SK-N-SH treated with all-trans-retinoic acid at 6 μM for 48 hours (cell line): ENCODE results near the gene LPP.

ENCODE experiments used
- ATAC-seq: fragments of 200-7000 bp; cut with Tn5 transposase; 3 replicates; pipeline ENCODE4 v1.9.1; 2020; ENCODE audit warnings: mild to moderate bottlenecking, moderate library complexity
- ARNTL ChIP-seq: fragments of 450-650 bp; formaldehyde crosslinking; IDR thresholded peaks from 2 replicates; pipeline ENCODE4 v1.5.0; 2020; ENCODE audit warnings: low read depth, mild to moderate bottlenecking, moderate library complexity, borderline replicate concordance
- BACH2 ChIP-seq: fragments of 250-450 bp; sonication (Bioruptor Pico); IDR thresholded peaks from 2 replicates; pipeline ENCODE4 v1.9.0; 2021; ENCODE audit warnings: mild to moderate bottlenecking, borderline replicate concordance
- CSDC2 ChIP-seq: fragments of 250-450 bp; sonication (Bioruptor Pico); IDR thresholded peaks from 2 replicates; pipeline ENCODE4 v1.5.0; 2020; ENCODE audit warnings: mild to moderate bottlenecking, moderate library complexity
- CSRNP3 ChIP-seq: fragments of 250-450 bp; sonication (Bioruptor Pico); IDR thresholded peaks from 2 replicates; pipeline ENCODE4 v1.5.1; 2021; ENCODE audit warnings: mild to moderate bottlenecking, moderate library complexity
- GLIS3 ChIP-seq: fragments of 250-450 bp; sonication (Bioruptor Pico); IDR thresholded peaks from 2 replicates; pipeline ENCODE4 v1.5.0; 2020; ENCODE audit warnings: mild to moderate bottlenecking, moderate library complexity
- ISL1 ChIP-seq: fragments of 250-450 bp; sonication (Bioruptor Pico); IDR thresholded peaks from 2 replicates; pipeline ENCODE4 v2.1.2; 2022; ENCODE audit warnings: mild to moderate bottlenecking, moderate library complexity
- OSR1 ChIP-seq: fragments of 250-450 bp; sonication (Bioruptor Pico); IDR thresholded peaks from 2 replicates; pipeline ENCODE4 v1.8.0; 2022; ENCODE audit warnings: moderate library complexity, mild to moderate bottlenecking, inconsistent platforms
- PATZ1 ChIP-seq: fragments of 250-450 bp; sonication (Bioruptor Pico); IDR thresholded peaks from 2 replicates; pipeline ENCODE4 v1.8.0; 2020; ENCODE audit warnings: mild to moderate bottlenecking, moderate library complexity, borderline replicate concordance
- POU6F1 ChIP-seq: fragments of 250-450 bp; sonication (Bioruptor Pico); IDR thresholded peaks from 2 replicates; pipeline ENCODE4 v1.8.0; 2021; ENCODE audit warnings: low read depth, mild to moderate bottlenecking, moderate library complexity, borderline replicate concordance
- PPARA ChIP-seq: fragments of 250-450 bp; sonication (Bioruptor Pico); IDR thresholded peaks from 2 replicates; pipeline ENCODE4 v1.5.0; 2020; ENCODE audit warnings: mild to moderate bottlenecking, borderline replicate concordance
- RARB ChIP-seq: fragments of 250-450 bp; sonication (Bioruptor Pico); IDR thresholded peaks from 2 replicates; pipeline ENCODE4 v1.8.0; 2021; ENCODE audit warnings: mild to moderate bottlenecking, moderate library complexity
- SNAI2 ChIP-seq: fragments of 250-450 bp; sonication (Bioruptor Pico); IDR thresholded peaks from 2 replicates; pipeline ENCODE4 v1.5.0; 2020; ENCODE audit warnings: mild to moderate bottlenecking, moderate library complexity
- TCF4 ChIP-seq: fragments of 250-450 bp; sonication (Bioruptor Pico); IDR thresholded peaks from 2 replicates; pipeline ENCODE4 v1.8.0; 2021; ENCODE audit warnings: mild to moderate bottlenecking, moderate library complexity, borderline replicate concordance
- TOX ChIP-seq: fragments of 250-450 bp; sonication (Bioruptor Pico); IDR thresholded peaks from 2 replicates; pipeline ENCODE4 v1.8.0; 2021; ENCODE audit warnings: mild to moderate bottlenecking, moderate library complexity, borderline replicate concordance
- ZC3H10 ChIP-seq: fragments of 250-450 bp; sonication (Bioruptor Pico); IDR thresholded peaks from 2 replicates; pipeline ENCODE4 v1.5.1; 2021; ENCODE audit warnings: mild to moderate bottlenecking, moderate library complexity
- ZFP3 ChIP-seq: fragments of 250-450 bp; sonication (Bioruptor Pico); IDR thresholded peaks from 2 replicates; pipeline ENCODE4 v1.5.0; 2020; ENCODE audit warnings: mild to moderate bottlenecking, moderate library complexity
- ZFP30 ChIP-seq: fragments of 450-650 bp; formaldehyde crosslinking; IDR thresholded peaks from 2 replicates; pipeline ENCODE4 v1.5.0; 2022; ENCODE audit warnings: mild to moderate bottlenecking, moderate library complexity
- TF ChIP-seq, protein P1 (sequence below): fragments of 250-450 bp; sonication (Bioruptor Pico); IDR thresholded peaks from 2 replicates; pipeline ENCODE4 v1.5.1; 2020; ENCODE audit warnings: low read depth, mild to moderate bottlenecking, moderate library complexity
- TF ChIP-seq, protein P2 (sequence below): fragments of 250-450 bp; sonication (Bioruptor Pico); IDR thresholded peaks from 2 replicates; pipeline ENCODE4 v1.5.0; 2020; ENCODE audit warnings: mild to moderate bottlenecking, moderate library complexity

The LPP gene

DNA sequence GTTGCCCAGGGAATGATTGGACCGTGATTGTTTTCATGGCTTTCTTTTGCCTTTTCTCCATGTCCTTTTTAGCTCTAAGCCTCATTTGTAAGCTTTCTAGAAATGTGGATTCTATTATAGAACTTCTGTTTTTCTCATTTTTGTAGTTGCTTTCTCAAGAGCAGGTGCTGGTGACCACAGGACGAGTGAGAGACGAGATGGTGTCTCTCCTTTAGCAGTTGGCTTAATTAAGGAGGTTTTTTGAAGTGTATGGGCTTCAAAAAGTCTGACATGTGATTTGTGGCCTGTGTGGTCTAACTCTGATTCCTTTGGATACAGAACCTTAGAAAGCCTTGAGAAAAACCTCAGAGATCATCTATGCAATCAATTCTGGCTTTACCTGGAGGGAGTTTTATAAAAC, 292.8 kb downstream of the LPP start:
- ATAC-seq, result no peak
- no peak for TF ChIP-seq ZFP30 (CRISPR knock-in tag)
- TF ChIP-seq, all 23 proteins: peak for 0

- no peak for ATAC-seq
- TF ChIP-seq ARNTL (CRISPR knock-in tag) (no peak), PPARA (no peak), TCF4 (CRISPR knock-in tag) (no peak), CSRNP3 (CRISPR knock-in tag) (no peak), ZC3H10 (CRISPR knock-in tag) (no peak), BACH2 (no peak), RARB (CRISPR knock-in tag) (no peak), ZFP3 (CRISPR knock-in tag) (no peak), PATZ1 (CRISPR knock-in tag) (no peak), OSR1 (CRISPR knock-in tag) (no peak), SNAI2 (no peak), ISL1 (CRISPR knock-in tag) (no peak), TOX (CRISPR knock-in tag) (no peak), POU6F1 (CRISPR knock-in tag) (no peak), GLIS3 (no peak), CSDC2 (CRISPR knock-in tag) (no peak), ZFP30 (CRISPR knock-in tag) (no peak)
- TF ChIP-seq, protein P1, sequence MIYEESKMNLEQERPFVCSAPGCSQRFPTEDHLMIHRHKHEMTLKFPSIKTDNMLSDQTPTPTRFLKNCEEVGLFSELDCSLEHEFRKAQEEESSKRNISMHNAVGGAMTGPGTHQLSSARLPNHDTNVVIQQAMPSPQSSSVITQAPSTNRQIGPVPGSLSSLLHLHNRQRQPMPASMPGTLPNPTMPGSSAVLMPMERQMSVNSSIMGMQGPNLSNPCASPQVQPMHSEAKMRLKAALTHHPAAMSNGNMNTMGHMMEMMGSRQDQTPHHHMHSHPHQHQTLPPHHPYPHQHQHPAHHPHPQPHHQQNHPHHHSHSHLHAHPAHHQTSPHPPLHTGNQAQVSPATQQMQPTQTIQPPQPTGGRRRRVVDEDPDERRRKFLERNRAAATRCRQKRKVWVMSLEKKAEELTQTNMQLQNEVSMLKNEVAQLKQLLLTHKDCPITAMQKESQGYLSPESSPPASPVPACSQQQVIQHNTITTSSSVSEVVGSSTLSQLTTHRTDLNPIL (CRISPR knock-in tag), result no peak
- TF ChIP-seq, protein P2, sequence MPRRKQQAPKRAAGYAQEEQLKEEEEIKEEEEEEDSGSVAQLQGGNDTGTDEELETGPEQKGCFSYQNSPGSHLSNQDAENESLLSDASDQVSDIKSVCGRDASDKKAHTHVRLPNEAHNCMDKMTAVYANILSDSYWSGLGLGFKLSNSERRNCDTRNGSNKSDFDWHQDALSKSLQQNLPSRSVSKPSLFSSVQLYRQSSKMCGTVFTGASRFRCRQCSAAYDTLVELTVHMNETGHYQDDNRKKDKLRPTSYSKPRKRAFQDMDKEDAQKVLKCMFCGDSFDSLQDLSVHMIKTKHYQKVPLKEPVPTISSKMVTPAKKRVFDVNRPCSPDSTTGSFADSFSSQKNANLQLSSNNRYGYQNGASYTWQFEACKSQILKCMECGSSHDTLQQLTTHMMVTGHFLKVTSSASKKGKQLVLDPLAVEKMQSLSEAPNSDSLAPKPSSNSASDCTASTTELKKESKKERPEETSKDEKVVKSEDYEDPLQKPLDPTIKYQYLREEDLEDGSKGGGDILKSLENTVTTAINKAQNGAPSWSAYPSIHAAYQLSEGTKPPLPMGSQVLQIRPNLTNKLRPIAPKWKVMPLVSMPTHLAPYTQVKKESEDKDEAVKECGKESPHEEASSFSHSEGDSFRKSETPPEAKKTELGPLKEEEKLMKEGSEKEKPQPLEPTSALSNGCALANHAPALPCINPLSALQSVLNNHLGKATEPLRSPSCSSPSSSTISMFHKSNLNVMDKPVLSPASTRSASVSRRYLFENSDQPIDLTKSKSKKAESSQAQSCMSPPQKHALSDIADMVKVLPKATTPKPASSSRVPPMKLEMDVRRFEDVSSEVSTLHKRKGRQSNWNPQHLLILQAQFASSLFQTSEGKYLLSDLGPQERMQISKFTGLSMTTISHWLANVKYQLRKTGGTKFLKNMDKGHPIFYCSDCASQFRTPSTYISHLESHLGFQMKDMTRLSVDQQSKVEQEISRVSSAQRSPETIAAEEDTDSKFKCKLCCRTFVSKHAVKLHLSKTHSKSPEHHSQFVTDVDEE, result no peak
These were observed 294.9 kb downstream of the LPP start for GRCh38 chr3:188448813-188449212.

DNA sequence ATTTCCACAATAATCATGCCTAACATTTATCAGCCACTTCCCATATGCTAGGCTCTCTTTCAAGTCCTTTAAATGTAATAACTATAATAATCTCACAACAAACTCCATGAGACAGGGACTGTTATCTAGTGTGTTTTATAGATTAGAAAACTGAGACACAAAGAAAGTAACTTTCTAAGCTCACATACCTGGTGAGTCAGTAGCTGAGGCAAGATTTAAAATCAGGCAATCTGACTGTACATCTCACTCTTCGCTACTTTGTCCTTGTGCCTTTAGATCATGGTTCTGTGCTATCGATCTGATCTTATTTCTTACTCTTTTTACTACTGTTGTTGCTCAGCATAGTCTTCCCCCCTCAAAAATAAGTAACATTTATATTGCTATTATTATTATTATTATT, 295.5 kb downstream of the LPP start:
- TF ChIP-seq ZC3H10 (CRISPR knock-in tag) (no peak), TCF4 (CRISPR knock-in tag) (no peak), BACH2 (no peak), SNAI2 (no peak)
- TF ChIP-seq, protein P1 (CRISPR knock-in tag), result no peak
- TF ChIP-seq, protein P2, result no peak
- ATAC-seq, result no peak
